CD8-positive, alpha-beta memory T cell (primary cell): Measurements from ENCODE around the gene PRR20G. TPM values are rescaled to one million over a fixed set of nuclear protein-coding genes. Genes with fewer than 3 reads are reported as not detected.

Source experiments
- CTCF ChIA-PET: fragments of 350-600 bp; sonication (Branson Sonifier 250); formaldehyde crosslinking; loops from one replicate; lab custom pipeline; 2021; ENCODE audit warnings: antibody characterized with exemption; lab: Charles Lee
- POLR2A ChIA-PET: fragments of 350-600 bp; sonication (Branson Sonifier 250); formaldehyde crosslinking; loops from one replicate; lab custom pipeline; 2021; ENCODE audit warnings: antibody characterized with exemption; lab: Charles Lee
- DNase-seq, 5 donors: peaks; one replicate each; pipeline versions ENCODE4 v3.0.0 to v3.0.0-alpha.2; 2020 to 2022; ENCODE audit warnings: mixed read lengths in 1 of 5
- H3K27ac ChIP-seq: one replicate; pipeline ENCODE4 v1.7.0; 2013; ENCODE audit warnings: low read depth, mild to moderate bottlenecking, low read length, moderate library complexity
- H3K27me3 ChIP-seq: 2 replicates; pipeline ENCODE4 v1.7.0; 2013; ENCODE audit warnings: low read length, mild to moderate bottlenecking; ENCODE audit not compliant: insufficient read depth, poor library complexity, severe bottlenecking
- H3K36me3 ChIP-seq: 2 replicates; pipeline ENCODE4 v1.7.0; 2013; ENCODE audit warnings: mild to moderate bottlenecking, low read length, moderate library complexity; ENCODE audit not compliant: insufficient read depth
- H3K4me1 ChIP-seq: 2 replicates; pipeline ENCODE4 v1.7.0; 2013; ENCODE audit warnings: mild to moderate bottlenecking, low read length, moderate library complexity; ENCODE audit not compliant: insufficient read depth
- H3K4me3 ChIP-seq: 2 replicates; pipeline ENCODE4 v1.7.0; 2013; ENCODE audit warnings: mild to moderate bottlenecking, low read length
- H3K9me3 ChIP-seq: 2 replicates; pipeline ENCODE4 v1.7.0; 2013; ENCODE audit warnings: mild to moderate bottlenecking, low read length
- H3K27ac Mint-ChIP-seq, 8 donors: one replicate each; pipeline ENCODE4 v1.8.0; 2020 to 2021; ENCODE audit warnings: mixed read lengths in 8 of 8, mild to moderate bottlenecking in 6 of 8, inconsistent platforms in 3 of 8, moderate library complexity in 3 of 8
- H3K27me3 Mint-ChIP-seq, 2 donors: one replicate each; pipeline ENCODE4 v1.8.0; 2020 to 2021; ENCODE audit warnings: mixed read lengths in 2 of 2, mild to moderate bottlenecking in 1 of 2, moderate library complexity in 1 of 2
- H3K36me3 Mint-ChIP-seq, 3 donors: one replicate each; pipeline ENCODE4 v1.8.0; 2020 to 2021; ENCODE audit warnings: mixed read lengths in 3 of 3, inconsistent platforms in 1 of 3, mild to moderate bottlenecking in 1 of 3
- H3K4me1 Mint-ChIP-seq, 3 donors: one replicate each; pipeline ENCODE4 v1.8.0; 2020 to 2021; ENCODE audit warnings: mixed read lengths in 3 of 3, inconsistent platforms in 1 of 3, mild to moderate bottlenecking in 1 of 3
- H3K4me3 Mint-ChIP-seq, 7 donors: one replicate each; pipeline ENCODE4 v1.8.0; 2020 to 2021; ENCODE audit warnings: mixed read lengths in 7 of 7, mild to moderate bottlenecking in 6 of 7, moderate library complexity in 4 of 7, inconsistent platforms in 2 of 7
- H3K9me3 Mint-ChIP-seq, 5 donors: one replicate each; pipeline ENCODE4 v1.8.0; 2020 to 2022; ENCODE audit warnings: mixed read lengths in 5 of 5, mild to moderate bottlenecking in 3 of 5, moderate library complexity in 2 of 5, inconsistent platforms in 1 of 5
- polyA plus RNA-seq: library from polyadenylated mRNA; unstranded; fragments of 300-500 nt; fragmentation: Illumina TruSeq; gene quantifications from one replicate; pipeline ENCODE4 v1.2.3, GENCODE V29; 2021
- total RNA-seq, 2 experiments: library from RNA; stranded (reverse); gene quantifications; one replicate each; pipeline ENCODE4 v1.2.3, GENCODE V29; 2021

PRR20G gene
- total and polyA plus RNA-seq, 3 experiments from 2014 or later: not detected

DNA sequence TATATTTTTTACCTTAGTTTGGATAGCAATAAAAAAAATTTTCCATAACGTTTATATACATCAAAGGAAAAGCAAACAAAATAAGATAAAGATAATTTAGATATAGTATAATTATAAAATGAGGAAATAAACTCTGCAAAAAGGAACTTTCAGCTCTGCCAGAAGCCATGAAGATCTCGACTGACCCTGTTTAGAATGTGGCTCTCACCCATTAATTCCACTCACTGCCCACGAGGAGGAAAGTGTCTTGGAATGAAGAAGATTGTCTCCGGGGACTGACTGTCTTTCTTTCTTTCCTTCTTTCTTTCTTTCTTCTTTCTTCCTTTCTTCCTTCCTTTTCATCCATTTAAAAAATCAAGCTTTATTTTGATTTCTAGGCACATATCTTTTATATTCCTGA lies 20.1 kb upstream of the PRR20G start:
- CTCF ChIA-PET: no interaction called here
- H3K27ac Mint-ChIP-seq: peak overlapping the region in 1 of 8 donors; percentile 55

DNA sequence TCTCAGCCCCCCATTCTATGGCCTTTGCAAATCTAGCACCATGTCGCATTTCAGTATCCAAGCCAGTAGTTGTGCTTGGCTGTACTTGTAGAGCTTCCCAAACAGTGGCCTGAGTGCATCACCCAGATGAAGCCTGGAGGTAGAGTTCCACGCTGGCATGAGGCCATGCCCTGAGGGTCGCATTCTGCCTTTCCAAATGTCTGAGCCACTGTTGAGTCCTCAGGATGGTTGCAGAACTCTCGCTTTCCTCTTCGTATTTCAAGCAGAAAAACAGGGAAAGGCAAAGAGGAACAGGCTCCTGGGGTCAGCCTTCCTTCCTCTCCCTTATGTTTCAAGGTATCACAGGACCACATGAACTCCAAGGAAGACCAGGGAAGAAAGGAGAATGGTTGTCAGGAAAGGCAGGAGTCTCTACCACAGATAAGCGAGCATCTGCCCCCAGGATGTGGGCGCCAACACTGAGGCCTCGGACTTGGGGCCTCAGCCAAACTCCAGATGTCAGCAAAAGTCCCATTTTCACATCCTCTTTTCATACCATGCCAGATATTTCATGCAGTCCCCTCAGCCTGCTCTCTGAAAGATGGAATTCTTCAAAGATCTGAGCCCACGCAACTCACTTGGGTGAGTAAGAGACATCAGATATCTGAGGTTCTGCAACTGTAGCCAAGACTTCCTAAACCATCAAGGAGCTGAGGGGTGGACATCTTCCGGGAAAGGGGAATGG lies 19.4 kb upstream of the PRR20G start:
- Mint-ChIP-seq H3K4me1 (no peaks in the 10 kb centered on the region), H3K27ac (no peak overlapping the region), H3K36me3 (no peaks in the 10 kb centered on the region), H3K27me3 (peaks cover 6 to 15% of the 10 kb centered on the region in 2 donors), H3K4me3 (peak overlapping the region in 1 of 7 donors; percentile 2), H3K9me3 (peaks cover 0 to 2% (median 0%) of the 10 kb centered on the region in 5 donors)
- Histone ChIP-seq H3K27ac (no peak overlapping the region), H3K36me3 (no peaks in the 10 kb centered on the region), H3K27me3 (no peaks in the 10 kb centered on the region), H3K4me3 (no peak overlapping the region), H3K9me3 (no peaks in the 10 kb centered on the region), H3K4me1 (no peaks in the 10 kb centered on the region)
- ChIA-PET CTCF (no interaction called here), POLR2A (no interaction called here)
- DNase-seq: no peak

More for the DNA sequence above, 20.1 kb upstream of the PRR20G start:
- Histone ChIP-seq H3K27me3 (no peaks in the 10 kb centered on the region), H3K9me3 (no peaks in the 10 kb centered on the region), H3K36me3 (no peaks in the 10 kb centered on the region), H3K27ac (no peak overlapping the region), H3K4me1 (no peaks in the 10 kb centered on the region), H3K4me3 (no peak overlapping the region)
- peaks cover 0 to 2% (median 0%) of the 10 kb centered on the region in 5 donors for H3K9me3 Mint-ChIP-seq
- no peaks in the 10 kb centered on the region for H3K4me1 Mint-ChIP-seq
- no peak for DNase-seq
- H3K27me3 Mint-ChIP-seq: peaks cover 8 to 21% of the 10 kb centered on the region in 2 donors
- POLR2A ChIA-PET: no interaction called here
- H3K36me3 Mint-ChIP-seq: no peaks in the 10 kb centered on the region
- no peak overlapping the region for H3K4me3 Mint-ChIP-seq

DNA sequence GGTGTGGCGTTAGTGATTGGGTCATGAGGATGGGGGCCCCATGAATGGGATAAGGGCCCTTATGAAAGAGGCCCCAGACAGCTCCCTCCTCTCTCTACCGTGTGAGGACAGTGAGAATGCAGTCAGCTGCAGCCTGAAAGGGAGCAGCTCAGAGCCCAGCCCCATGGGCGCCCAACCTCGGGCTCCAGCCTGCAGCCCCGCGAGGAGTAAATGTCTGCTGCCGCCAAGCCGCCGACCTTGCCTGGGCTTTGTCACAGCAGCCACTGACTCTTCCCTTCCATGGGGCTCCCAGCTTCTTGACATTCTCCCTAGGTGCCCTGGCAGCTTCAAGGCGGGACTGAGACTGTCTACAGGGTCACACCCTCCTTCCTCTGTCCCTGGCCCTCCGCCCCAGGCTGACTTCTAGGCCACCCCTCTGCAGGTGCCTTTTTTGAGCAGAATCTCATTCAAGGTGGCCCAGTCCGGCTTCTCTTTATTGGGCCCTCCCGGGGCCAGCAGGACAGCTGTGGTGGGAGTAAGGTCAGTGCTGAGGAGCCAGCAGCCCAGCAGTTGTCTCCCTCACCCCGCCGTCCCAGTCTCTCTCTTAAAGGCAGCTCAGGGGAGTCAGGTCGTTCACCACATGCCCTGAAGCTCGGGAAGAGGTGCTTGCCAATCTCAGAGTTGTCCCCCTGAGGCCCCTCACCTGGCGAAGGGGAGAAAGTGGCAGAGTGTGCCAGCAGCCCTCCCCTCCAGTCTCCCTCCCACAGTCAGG lies 18.7 kb upstream of the PRR20G start:
- H3K36me3 Mint-ChIP-seq: no peaks in the 10 kb centered on the region
- Histone ChIP-seq H3K4me1 (no peaks in the 10 kb centered on the region), H3K27ac (no peak overlapping the region), H3K9me3 (no peaks in the 10 kb centered on the region), H3K36me3 (no peaks in the 10 kb centered on the region), H3K4me3 (no peak overlapping the region), H3K27me3 (no peaks in the 10 kb centered on the region)
- no peak overlapping the region for H3K27ac Mint-ChIP-seq
- H3K27me3 Mint-ChIP-seq: peaks cover 6 to 14% of the 10 kb centered on the region in 2 donors
- no peak for DNase-seq
- H3K4me3 Mint-ChIP-seq: no peak overlapping the region
- H3K9me3 Mint-ChIP-seq: peaks cover 0 to 2% (median 0%) of the 10 kb centered on the region in 5 donors
- no peaks in the 10 kb centered on the region for H3K4me1 Mint-ChIP-seq
- ChIA-PET CTCF (interaction anchor here (0.8 kb wide), 1 partner anchor 24 kb away, joined by 3 read pairs; no protein-coding TSS in a partner anchor), POLR2A (no interaction called here)

DNA sequence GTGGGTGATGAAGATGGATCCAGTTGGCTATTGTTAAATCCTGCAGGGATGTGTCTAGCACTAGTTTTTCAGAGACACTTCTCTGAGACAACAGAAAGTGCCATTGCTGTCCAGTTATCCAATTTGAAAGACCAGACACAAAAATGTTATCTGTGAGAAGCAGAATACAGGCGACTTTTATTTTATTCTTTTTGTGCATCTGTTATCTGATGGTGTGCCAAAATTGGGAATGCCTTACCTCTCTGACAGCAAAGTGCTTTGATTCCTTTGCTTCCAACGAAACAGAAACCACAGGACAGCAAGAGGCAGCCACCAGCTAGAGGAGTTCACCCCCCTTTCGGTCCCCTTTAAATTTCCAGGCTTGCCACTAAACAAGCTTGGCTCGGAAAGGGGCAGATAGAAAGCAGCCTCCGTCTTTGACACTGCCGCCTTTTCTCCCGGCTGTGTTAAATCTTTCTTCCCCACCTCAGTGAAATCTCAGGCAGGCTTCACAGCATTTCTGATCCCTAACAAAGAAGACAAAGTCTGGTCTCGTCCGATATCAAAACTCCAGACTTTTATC lies 17.7 kb upstream of the PRR20G start:
- H3K36me3 Mint-ChIP-seq: no peaks in the 10 kb centered on the region
- H3K4me1 Mint-ChIP-seq: no peaks in the 10 kb centered on the region
- ChIA-PET CTCF (interaction anchor here (0.8 kb wide), 1 partner anchor 23 kb away, joined by 3 read pairs; no protein-coding TSS in a partner anchor), POLR2A (no interaction called here)
- Histone ChIP-seq H3K4me1 (no peaks in the 10 kb centered on the region), H3K27ac (no peak overlapping the region), H3K27me3 (no peaks in the 10 kb centered on the region), H3K9me3 (no peaks in the 10 kb centered on the region), H3K4me3 (no peak overlapping the region), H3K36me3 (no peaks in the 10 kb centered on the region)
- no peak overlapping the region for H3K27ac Mint-ChIP-seq
- H3K27me3 Mint-ChIP-seq: peaks cover 6 to 14% of the 10 kb centered on the region in 2 donors
- peaks cover 0 to 2% (median 0%) of the 10 kb centered on the region in 5 donors for H3K9me3 Mint-ChIP-seq
- DNase-seq: no peak
- H3K4me3 Mint-ChIP-seq: no peak overlapping the region

- POLR2A ChIA-PET: no interaction called here
- CTCF ChIA-PET: no interaction called here
- H3K36me3 Mint-ChIP-seq: no peaks in the 10 kb centered on the region
Observed at GRCh38 chr3:127304121-127304744, 16.4 kb upstream of the PRR20G start.

DNA sequence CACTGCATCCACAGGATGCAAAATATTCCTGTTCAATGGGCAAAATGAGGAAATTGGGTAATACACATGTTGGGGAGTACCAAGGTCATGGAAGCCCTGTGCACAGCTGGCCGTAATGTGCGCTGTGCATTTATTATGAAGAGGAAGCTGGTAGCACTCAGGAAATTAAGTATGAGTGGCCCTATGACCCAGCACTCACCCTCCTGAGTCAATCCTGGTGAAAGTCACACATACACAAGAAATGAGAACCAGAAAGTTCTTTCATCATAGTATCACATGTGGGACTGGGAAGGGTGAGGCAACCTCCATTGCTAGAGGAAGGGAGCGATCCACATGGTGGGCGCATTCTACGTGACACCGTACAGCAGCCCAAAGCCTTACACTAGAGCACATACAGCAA lies 11.4 kb upstream of the PRR20G start:
- Histone ChIP-seq H3K4me1 (no peaks in the 10 kb centered on the region), H3K4me3 (no peak overlapping the region), H3K9me3 (no peaks in the 10 kb centered on the region), H3K36me3 (no peaks in the 10 kb centered on the region), H3K27me3 (no peaks in the 10 kb centered on the region), H3K27ac (no peak overlapping the region)
- Mint-ChIP-seq H3K36me3 (no peaks in the 10 kb centered on the region), H3K27me3 (peaks cover 7 to 11% of the 10 kb centered on the region in 2 donors), H3K4me1 (no peaks in the 10 kb centered on the region), H3K9me3 (no peaks in the 10 kb centered on the region), H3K27ac (no peak overlapping the region), H3K4me3 (no peak overlapping the region)
- CTCF ChIA-PET: no interaction called here
- POLR2A ChIA-PET: no interaction called here
- DNase-seq: no peak

More at GRCh38 chr3:127304121-127304744, 16.4 kb upstream of the PRR20G start:
- Histone ChIP-seq H3K36me3 (no peaks in the 10 kb centered on the region), H3K9me3 (no peaks in the 10 kb centered on the region), H3K27ac (no peak overlapping the region), H3K4me3 (no peak overlapping the region), H3K4me1 (no peaks in the 10 kb centered on the region), H3K27me3 (no peaks in the 10 kb centered on the region)
- peaks cover 6 to 14% of the 10 kb centered on the region in 2 donors for H3K27me3 Mint-ChIP-seq
- no peak overlapping the region for H3K27ac Mint-ChIP-seq
- no peak overlapping the region for H3K4me3 Mint-ChIP-seq
- no peaks in the 10 kb centered on the region for H3K4me1 Mint-ChIP-seq
- H3K9me3 Mint-ChIP-seq: peaks cover 0 to 2% (median 0%) of the 10 kb centered on the region in 5 donors
- DNase-seq: no peak

DNA sequence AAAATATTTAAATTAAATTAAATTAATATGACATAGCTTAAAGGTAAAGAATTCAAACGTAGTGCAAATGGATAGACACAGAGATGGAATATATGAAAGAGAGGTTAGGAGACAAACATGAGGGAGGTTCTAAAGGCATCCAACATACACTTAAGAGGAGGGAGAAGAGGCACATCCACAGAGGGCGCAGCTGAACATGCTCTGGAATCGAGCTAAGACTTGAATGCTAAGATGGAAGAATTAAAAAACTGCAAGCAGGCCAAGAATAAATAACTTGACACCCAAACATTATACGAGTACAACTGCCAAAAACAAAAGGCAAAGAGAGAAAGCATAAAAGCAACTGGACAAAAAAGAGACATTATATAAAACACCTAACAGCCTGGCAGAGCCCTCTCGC lies 9.1 kb upstream of the PRR20G start:
- Histone ChIP-seq H3K4me3 (no peak overlapping the region), H3K27me3 (no peaks in the 10 kb centered on the region), H3K9me3 (no peaks in the 10 kb centered on the region), H3K4me1 (no peaks in the 10 kb centered on the region), H3K36me3 (no peaks in the 10 kb centered on the region), H3K27ac (no peak overlapping the region)
- no peak overlapping the region for H3K27ac Mint-ChIP-seq
- ChIA-PET CTCF (no interaction called here), POLR2A (no interaction called here)
- peaks cover 9 to 14% of the 10 kb centered on the region in 2 donors for H3K27me3 Mint-ChIP-seq
- H3K36me3 Mint-ChIP-seq: no peaks in the 10 kb centered on the region
- H3K4me1 Mint-ChIP-seq: no peaks in the 10 kb centered on the region
- DNase-seq: no peak
- no peak overlapping the region for H3K4me3 Mint-ChIP-seq
- peaks cover 0 to under 1% (median 0%) of the 10 kb centered on the region in 5 donors for H3K9me3 Mint-ChIP-seq
